Measurements from ENCODE around the gene BCL2L13.
"Not testable (repeated sequence)": the region's sequence is repeated elsewhere in the genome, so short reads cannot be mapped to it uniquely, and the experiment has no call there.

The BCL2L13 gene

GRCh38 chr22:17728786-17729185 is 90.2 kb downstream of the BCL2L13 start:
- no peak for DNase-seq (ENCODE audit: low spot score)

- DNase-seq (ENCODE audit: low spot score) = no peak
Measured at GRCh38 chr22:17729561-17729960, 91.0 kb downstream of the BCL2L13 start.

- no peak for DNase-seq (ENCODE audit: low spot score)
Measured at GRCh38 chr22:17732251-17732854, 93.8 kb downstream of the BCL2L13 start.

- peak; percentile 48 for DNase-seq (ENCODE audit: low spot score)
Measured at GRCh38 chr22:17733466-17733865, 94.9 kb downstream of the BCL2L13 start.

- DNase-seq (ENCODE audit: low spot score) = peak; percentile 64
Measured at GRCh38 chr22:17734187-17734586, 95.6 kb downstream of the BCL2L13 start.

- no peak for DNase-seq (ENCODE audit: low spot score)
Measured at GRCh38 chr22:17738386-17739128, 100.0 kb downstream of the BCL2L13 start.

GRCh38 chr22:17739196-17739975 is 100.8 kb downstream of the BCL2L13 start:
- no peak for DNase-seq (ENCODE audit: low spot score)

- DNase-seq (ENCODE audit: low spot score) = no peak
Measured at GRCh38 chr22:17741866-17742526, 103.4 kb downstream of the BCL2L13 start.

GRCh38 chr22:17742527-17742902 is 104.0 kb downstream of the BCL2L13 start:
- DNase-seq (ENCODE audit: low spot score) = peak; percentile 88

- DNase-seq (ENCODE audit: low spot score) = no peak
Measured at GRCh38 chr22:17743661-17744411, 105.3 kb downstream of the BCL2L13 start.

GRCh38 chr22:17744430-17744829 is 105.9 kb downstream of the BCL2L13 start:
- DNase-seq (ENCODE audit: low spot score) = no peak

GRCh38 chr22:17746916-17747315 is 108.4 kb downstream of the BCL2L13 start:
- no peak for DNase-seq (ENCODE audit: low spot score)

GRCh38 chr22:17748555-17749353 is 110.2 kb downstream of the BCL2L13 start:
- no peak for DNase-seq (ENCODE audit: low spot score)

GRCh38 chr22:17749605-17750395 is 111.2 kb downstream of the BCL2L13 start:
- DNase-seq (ENCODE audit: low spot score) = no peak

- no peak for DNase-seq (ENCODE audit: low spot score)
Measured at GRCh38 chr22:17751596-17751995, 113.0 kb downstream of the BCL2L13 start.

- no peak for DNase-seq (ENCODE audit: low spot score)
Measured at GRCh38 chr22:17753401-17753989, 114.9 kb downstream of the BCL2L13 start.

- no peak for DNase-seq (ENCODE audit: low spot score)
Measured at GRCh38 chr22:17754233-17754925, 115.8 kb downstream of the BCL2L13 start.

GRCh38 chr22:17761138-17761488 is 122.6 kb downstream of the BCL2L13 start:
- DNase-seq (ENCODE audit: low spot score) = no peak

- DNase-seq (ENCODE audit: low spot score) = not testable (repeated sequence)
Measured at GRCh38 chr22:17763442-17763841, 124.9 kb downstream of the BCL2L13 start.
